ENCODE data around the gene CD247.

Gene CD247

DNA sequence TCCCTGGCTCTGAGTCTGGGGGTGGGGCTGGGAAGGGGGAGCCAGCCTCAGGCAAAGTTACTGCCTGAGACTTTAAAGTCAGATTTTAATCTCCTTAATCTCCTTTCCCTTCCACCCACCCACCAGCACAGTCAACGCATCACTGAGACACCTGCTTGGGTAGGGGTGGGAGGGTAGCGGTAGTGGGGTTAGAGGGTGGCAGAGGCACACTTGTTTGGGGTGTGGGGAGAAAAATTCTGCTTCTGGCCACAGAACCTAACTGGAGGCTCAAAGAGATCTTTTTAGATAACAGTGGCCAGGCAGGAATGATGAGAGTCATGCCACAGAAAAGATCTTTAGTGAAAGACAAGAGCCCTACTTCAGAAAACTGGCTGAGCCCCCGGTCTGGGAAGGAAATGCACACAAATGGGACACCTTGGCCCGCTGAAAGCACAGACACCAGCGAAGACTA is 44.1 kb downstream of the CD247 start:
- ATAC-seq (ENCODE audit: insufficient read depth, low read depth) (peak; percentile 91), DNase-seq (peak; percentile 95)
- peak overlapping the region; percentile 64 for H3K4me2 ChIP-seq (ENCODE audit: insufficient read depth, low read length)
- H3K9me3 ChIP-seq (ENCODE audit: insufficient read depth, low read length, severe bottlenecking): no peaks in the 10 kb centered on the region
- peak overlapping the region; percentile 47 for H3K9ac ChIP-seq (ENCODE audit: low read depth, low read length)
- peaks cover 87% of the 10 kb centered on the region for H3K79me2 ChIP-seq (ENCODE audit: insufficient read depth, low read length)
- TF ChIP-seq, protein P1, sequence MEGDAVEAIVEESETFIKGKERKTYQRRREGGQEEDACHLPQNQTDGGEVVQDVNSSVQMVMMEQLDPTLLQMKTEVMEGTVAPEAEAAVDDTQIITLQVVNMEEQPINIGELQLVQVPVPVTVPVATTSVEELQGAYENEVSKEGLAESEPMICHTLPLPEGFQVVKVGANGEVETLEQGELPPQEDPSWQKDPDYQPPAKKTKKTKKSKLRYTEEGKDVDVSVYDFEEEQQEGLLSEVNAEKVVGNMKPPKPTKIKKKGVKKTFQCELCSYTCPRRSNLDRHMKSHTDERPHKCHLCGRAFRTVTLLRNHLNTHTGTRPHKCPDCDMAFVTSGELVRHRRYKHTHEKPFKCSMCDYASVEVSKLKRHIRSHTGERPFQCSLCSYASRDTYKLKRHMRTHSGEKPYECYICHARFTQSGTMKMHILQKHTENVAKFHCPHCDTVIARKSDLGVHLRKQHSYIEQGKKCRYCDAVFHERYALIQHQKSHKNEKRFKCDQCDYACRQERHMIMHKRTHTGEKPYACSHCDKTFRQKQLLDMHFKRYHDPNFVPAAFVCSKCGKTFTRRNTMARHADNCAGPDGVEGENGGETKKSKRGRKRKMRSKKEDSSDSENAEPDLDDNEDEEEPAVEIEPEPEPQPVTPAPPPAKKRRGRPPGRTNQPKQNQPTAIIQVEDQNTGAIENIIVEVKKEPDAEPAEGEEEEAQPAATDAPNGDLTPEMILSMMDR (IDR thresholded peaks at IDR 0.05; ENCODE audit: borderline replicate concordance, extremely low read depth, low read length, poor library complexity, severe bottlenecking): peak; percentile 5
- TF ChIP-seq EZH2 (IDR thresholded peaks at IDR 0.05; ENCODE audit: borderline replicate concordance, low read depth, low read length, severe bottlenecking): no peak
- peak overlapping the region in 1 of 2 experiments; percentile 41; a peak in 2 of 4 replicates for H3K4me3 ChIP-seq (ENCODE audit: low read depth in 1 of 2, low read length in 2 of 2)
- no peak overlapping the region for H2AFZ ChIP-seq (ENCODE audit: low read depth, low read length)
- H3K27ac ChIP-seq (ENCODE audit: low read length): peak overlapping the region; percentile 84
- peaks cover 7% of the 10 kb centered on the region for H4K20me1 ChIP-seq (ENCODE audit: insufficient read depth, low read length)
- H3K27me3 ChIP-seq (ENCODE audit: insufficient read depth, low read length, poor library complexity): no peaks in the 10 kb centered on the region
- peaks cover 23% of the 10 kb centered on the region for H3K36me3 ChIP-seq (ENCODE audit: insufficient read depth, low read length)
- peaks cover 70% of the 10 kb centered on the region for H3K4me1 ChIP-seq (ENCODE audit: insufficient read depth, low read length)

DNA sequence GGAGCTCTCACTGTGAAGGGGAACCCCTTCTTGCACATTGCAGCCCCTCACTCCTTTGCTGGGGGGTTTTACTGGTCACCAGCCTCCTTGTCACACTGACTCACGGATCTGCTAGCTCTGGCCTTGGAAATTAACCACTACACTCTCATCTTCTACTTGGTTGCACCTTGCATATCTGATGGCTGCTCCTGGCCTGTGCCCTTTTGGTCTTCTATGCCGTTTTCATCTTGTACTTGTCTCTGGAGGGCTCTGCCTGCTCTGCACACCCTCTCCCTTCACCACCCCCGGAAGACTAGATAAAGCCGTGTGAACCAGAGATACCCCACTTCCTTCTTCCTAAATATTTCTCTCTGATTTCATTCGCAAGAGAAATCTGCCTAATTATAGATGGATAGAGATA is 44.6 kb downstream of the CD247 start:
- H3K4me2 ChIP-seq (ENCODE audit: insufficient read depth, low read length): peak overlapping the region; percentile 64

DNA sequence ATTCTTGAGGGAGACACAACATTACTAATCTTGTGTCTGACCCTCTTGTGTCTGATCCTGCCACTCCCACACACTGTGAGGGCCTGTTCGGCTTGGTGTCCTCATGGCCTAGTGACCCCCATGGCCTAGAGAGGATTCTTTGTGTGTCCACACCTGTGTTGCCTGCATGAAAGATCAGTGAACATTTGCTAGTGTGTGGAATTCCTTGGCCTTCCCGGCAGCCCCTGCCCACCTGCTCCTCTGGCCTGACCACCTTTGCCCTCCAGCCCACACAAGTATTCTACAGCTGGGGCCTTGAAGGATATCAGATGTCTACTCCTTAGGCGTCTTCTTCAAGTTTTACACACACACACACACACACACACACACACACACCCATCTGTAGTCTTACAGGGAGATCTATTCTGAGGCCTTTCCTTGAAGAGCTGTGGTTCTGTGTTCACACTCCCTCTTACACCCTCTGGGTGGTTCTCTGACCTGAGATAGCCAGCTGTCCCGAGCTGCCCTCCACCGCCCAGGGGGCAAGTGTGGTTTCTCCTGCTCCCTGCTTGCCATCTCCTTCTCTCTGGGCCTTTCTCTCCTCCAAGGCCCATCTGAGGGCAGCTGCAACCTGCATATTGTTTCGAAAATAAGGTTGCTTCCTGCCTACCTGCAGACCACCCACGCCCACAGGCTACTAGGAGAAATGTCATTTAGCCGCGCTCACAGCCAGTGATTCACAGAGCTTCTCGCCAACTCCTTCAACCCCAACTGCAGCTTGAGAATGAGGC is 45.4 kb downstream of the CD247 start:
- Histone ChIP-seq H3K79me2 (ENCODE audit: insufficient read depth, low read length) (peaks cover 87% of the 10 kb centered on the region), H3K36me3 (ENCODE audit: insufficient read depth, low read length) (peaks cover 17% of the 10 kb centered on the region), H3K27me3 (ENCODE audit: insufficient read depth, low read length, poor library complexity) (no peaks in the 10 kb centered on the region), H3K4me3 (ENCODE audit: low read depth in 1 of 2, low read length in 2 of 2) (peak overlapping the region in 1 of 2 experiments; percentile 41; a peak in 2 of 4 replicates), H3K4me2 (ENCODE audit: insufficient read depth, low read length) (peak overlapping the region; percentile 64), H3K27ac (ENCODE audit: low read length) (peak overlapping the region; percentile 84), H4K20me1 (ENCODE audit: insufficient read depth, low read length) (peaks cover 7% of the 10 kb centered on the region), H2AFZ (ENCODE audit: low read depth, low read length) (no peak overlapping the region), H3K9ac (ENCODE audit: low read depth, low read length) (peak overlapping the region; percentile 41), H3K4me1 (ENCODE audit: insufficient read depth, low read length) (peaks cover 63% of the 10 kb centered on the region), H3K9me3 (ENCODE audit: insufficient read depth, low read length, severe bottlenecking) (no peaks in the 10 kb centered on the region)
- no peak for TF ChIP-seq EZH2 (IDR thresholded peaks at IDR 0.05; ENCODE audit: borderline replicate concordance, low read depth, low read length, severe bottlenecking)
- TF ChIP-seq, protein P1 (IDR thresholded peaks at IDR 0.05; ENCODE audit: borderline replicate concordance, extremely low read depth, low read length, poor library complexity, severe bottlenecking): no peak
- no peak for ATAC-seq (ENCODE audit: insufficient read depth, low read depth)
- peak; percentile 45 for DNase-seq

More for the DNA sequence above, 44.6 kb downstream of the CD247 start:
- Histone ChIP-seq H3K9me3 (ENCODE audit: insufficient read depth, low read length, severe bottlenecking) (no peaks in the 10 kb centered on the region), H3K79me2 (ENCODE audit: insufficient read depth, low read length) (peaks cover 87% of the 10 kb centered on the region), H3K36me3 (ENCODE audit: insufficient read depth, low read length) (peaks cover 23% of the 10 kb centered on the region), H3K27ac (ENCODE audit: low read length) (peak overlapping the region; percentile 84), H4K20me1 (ENCODE audit: insufficient read depth, low read length) (peaks cover 7% of the 10 kb centered on the region), H3K4me1 (ENCODE audit: insufficient read depth, low read length) (peaks cover 67% of the 10 kb centered on the region), H3K4me3 (ENCODE audit: low read depth in 1 of 2, low read length in 2 of 2) (peak overlapping the region in 1 of 2 experiments; percentile 41; a peak in 2 of 4 replicates), H3K9ac (ENCODE audit: low read depth, low read length) (peak overlapping the region; percentile 41), H2AFZ (ENCODE audit: low read depth, low read length) (no peak overlapping the region), H3K27me3 (ENCODE audit: insufficient read depth, low read length, poor library complexity) (no peaks in the 10 kb centered on the region)
- no peak for TF ChIP-seq EZH2 (IDR thresholded peaks at IDR 0.05; ENCODE audit: borderline replicate concordance, low read depth, low read length, severe bottlenecking)
- TF ChIP-seq, protein P1 (IDR thresholded peaks at IDR 0.05; ENCODE audit: borderline replicate concordance, extremely low read depth, low read length, poor library complexity, severe bottlenecking): no peak
- DNase-seq (no peak), ATAC-seq (ENCODE audit: insufficient read depth, low read depth) (peak; percentile 76)
